Uterus (tissue), 4 donors: Measurements from ENCODE around the gene TMEM178B. TPM values are rescaled to one million over a fixed set of nuclear protein-coding genes. Genes with fewer than 3 reads are reported as not detected.
"Not testable (repeated sequence)": the region's sequence is repeated elsewhere in the genome, so short reads cannot be mapped to it uniquely, and the experiment has no call there.

Experiments used
- DNase-seq, 2 donors: peaks; one replicate each; pipeline ENCODE4 v3.0.0-alpha.2; 2019 to 2020
- H3K27ac ChIP-seq, 2 donors: fragments of 200-600 bp; sonication (generic); 1 replicate in 1 of 2; 2 replicates in 1 of 2; pipeline ENCODE4 v1.5.1; 2016 to 2018
- H3K27me3 ChIP-seq, 2 donors: fragments of 200-600 bp; sonication (generic); one replicate each; pipeline ENCODE4 v1.5.1; 2018 to 2019; ENCODE audit warnings: control low read depth in 1 of 2
- H3K36me3 ChIP-seq, 2 donors: fragments of 200-600 bp; sonication (generic); one replicate each; pipeline ENCODE4 v1.5.1; 2019; ENCODE audit warnings: control low read depth in 1 of 2
- H3K4me1 ChIP-seq, 2 donors: fragments of 200-600 bp; sonication (generic); one replicate each; pipeline ENCODE4 v1.5.1; 2018 to 2019; ENCODE audit warnings: control low read depth in 1 of 2
- H3K4me3 ChIP-seq, 2 donors: fragments of 200-600 bp; sonication (generic); 1 replicate in 1 of 2; 2 replicates in 1 of 2; pipeline ENCODE4 v1.5.1; 2018 to 2019; ENCODE audit warnings: mild to moderate bottlenecking in 1 of 2
- H3K9me3 ChIP-seq, 2 donors: fragments of 200-600 bp; sonication (generic); one replicate each; pipeline ENCODE4 v1.5.1; 2019; ENCODE audit warnings: control low read depth in 1 of 2
- CTCF ChIP-seq, 4 experiments: fragments of 200-600 bp in 2 of 4; fragments of 450-650 bp in 2 of 4; sonication (generic) in 2 of 4; IDR thresholded peaks; one replicate each; pipeline ENCODE4 v1.5.1; 2016 to 2019; ENCODE audit warnings: antibody characterized with exemption in 4 of 4, mild to moderate bottlenecking in 2 of 4, moderate library complexity in 1 of 4
- POLR2A ChIP-seq, 2 donors: fragments of 450-650 bp; IDR thresholded peaks; one replicate each; pipeline ENCODE4 v1.6.1; 2016; ENCODE audit warnings: antibody characterized with exemption in 2 of 2, mild to moderate bottlenecking in 1 of 2, moderate library complexity in 1 of 2
- intact Hi-C: fragments of 100-400 bp; cut with DNase I; formaldehyde crosslinking; loops from one replicate; pipeline ENCODE4 v1.15.1; 2023; ENCODE audit warnings: low total_unique reads
- total RNA-seq, 4 donors: library from RNA; depleted of rRNA in 3 of 4; stranded (reverse); fragments of >200 nt in 3 of 4; gene quantifications; one replicate each; pipeline versions ENCODE4 v1.1.0 to v1.2.4, GENCODE V29; 2014 to 2023
- donor health status: DM: yes; HTN: yes; CAD: no.

Gene TMEM178B
- total RNA-seq, 4 donors from 2014 or later, result 0.76 to 3.0 TPM; not detected in 2

- DNase-seq, result no peak
- Histone ChIP-seq H3K36me3 (no peaks in the 10 kb centered on the region), H3K4me1 (no peaks in the 10 kb centered on the region), H3K27me3 (no peaks in the 10 kb centered on the region), H3K9me3 (no peaks in the 10 kb centered on the region), H3K4me3 (no peak overlapping the region), H3K27ac (no peak overlapping the region)
- intact Hi-C loops, result no loop called here
- no peak for TF ChIP-seq POLR2A (IDR thresholded peaks at IDR 0.05)
Measured at GRCh38 chr7:141397236-141398163, 323.6 kb downstream of the TMEM178B start.

- Histone ChIP-seq H3K27ac (no peak overlapping the region), H3K27me3 (no peaks in the 10 kb centered on the region), H3K4me1 (no peaks in the 10 kb centered on the region), H3K4me3 (no peak overlapping the region), H3K36me3 (no peaks in the 10 kb centered on the region), H3K9me3 (no peaks in the 10 kb centered on the region)
- TF ChIP-seq POLR2A (IDR thresholded peaks at IDR 0.05) (no peak), CTCF (IDR thresholded peaks at IDR 0.05) (no peak)
- intact Hi-C loops, result no loop called here
- no peak for DNase-seq
Measured at GRCh38 chr7:141400356-141400755, 326.5 kb downstream of the TMEM178B start.

- H3K36me3 ChIP-seq, result no peaks in the 10 kb centered on the region
- no peaks in the 10 kb centered on the region for H3K27me3 ChIP-seq
- no peak overlapping the region for H3K27ac ChIP-seq
- H3K4me3 ChIP-seq, result no peak overlapping the region
- no peaks in the 10 kb centered on the region for H3K9me3 ChIP-seq
- no peak for TF ChIP-seq CTCF (IDR thresholded peaks at IDR 0.05)
- TF ChIP-seq POLR2A (IDR thresholded peaks at IDR 0.05), result no peak
- intact Hi-C loops, result no loop called here
- no peak for DNase-seq
- no peaks in the 10 kb centered on the region for H3K4me1 ChIP-seq
Measured at GRCh38 chr7:141402277-141402996, 328.6 kb downstream of the TMEM178B start.

- H3K27me3 ChIP-seq, DNase-seq, H3K36me3 ChIP-seq, H3K4me1 ChIP-seq, H3K27ac ChIP-seq, intact Hi-C loops, H3K9me3 ChIP-seq, H3K4me3 ChIP-seq: not testable (repeated sequence)
Measured at GRCh38 chr7:141403846-141404245, 330.0 kb downstream of the TMEM178B start.

- Histone ChIP-seq H3K36me3 (no peaks in the 10 kb centered on the region), H3K4me1 (no peaks in the 10 kb centered on the region), H3K27ac (no peak overlapping the region), H3K9me3 (no peaks in the 10 kb centered on the region), H3K4me3 (no peak overlapping the region), H3K27me3 (no peaks in the 10 kb centered on the region)
- intact Hi-C loops, result no loop called here
- TF ChIP-seq CTCF (IDR thresholded peaks at IDR 0.05) (no peak), POLR2A (IDR thresholded peaks at IDR 0.05) (no peak)
- DNase-seq, result no peak
Measured at GRCh38 chr7:141406347-141406746, 332.5 kb downstream of the TMEM178B start.

GRCh38 chr7:141407893-141408292 is 334.0 kb downstream of the TMEM178B start:
- intact Hi-C loops, result no loop called here
- Histone ChIP-seq H3K4me3 (no peak overlapping the region), H3K4me1 (no peaks in the 10 kb centered on the region), H3K36me3 (no peaks in the 10 kb centered on the region), H3K9me3 (no peaks in the 10 kb centered on the region), H3K27ac (no peak overlapping the region), H3K27me3 (no peaks in the 10 kb centered on the region)
- TF ChIP-seq POLR2A (IDR thresholded peaks at IDR 0.05) (no peak), CTCF (IDR thresholded peaks at IDR 0.05) (no peak)
- DNase-seq, result no peak
